NCI-H460 (cell line): ENCODE measurements around the gene KLF17. TPM values are rescaled to one million over a fixed set of nuclear protein-coding genes. Genes with fewer than 3 reads are reported as not detected.

Source experiments
- DNase-seq: peaks from one replicate; pipeline ENCODE4 v3.0.0-alpha.2; 2016; ENCODE audit warnings: low read depth; ENCODE audit errors: extremely low read depth
- polyA plus RNA-seq: library from polyadenylated mRNA; depleted of rRNA; stranded (reverse); fragments of >200 nt; gene quantifications from 2 replicates; pipeline ENCODE4 v1.2.3, GENCODE V29; 2014; cell fraction: nucleus; rRNA removed
- total RNA-seq: library from RNA; depleted of rRNA; stranded (reverse); fragments of >200 nt; shearing (Covaris generic); gene quantifications from 2 replicates; pipeline ENCODE4 v1.2.3, GENCODE V29; 2014; rRNA removed

Gene KLF17
- not detected in 2 replicates for total RNA-seq
- polyA plus RNA-seq, result not detected in 2 replicates

- DNase-seq, result no peak
These were observed at the start of gene KLF17 for GRCh38 chr1:44118682-44119081. Gene KLF17, plus strand, starts transcription at chr1:44118821. Its CDS starts 87 bp downstream, at chr1:44118908.

GRCh38 chr1:44071461-44071860 lies 47.2 kb upstream of the KLF17 start:
- no peak for DNase-seq

GRCh38 chr1:44072204-44072603 lies 46.4 kb upstream of the KLF17 start:
- no peak for DNase-seq

GRCh38 chr1:44072821-44073220 lies 45.8 kb upstream of the KLF17 start:
- no peak for DNase-seq

- DNase-seq, result no peak
These were observed 45.1 kb upstream of the KLF17 start for GRCh38 chr1:44073528-44073927.

GRCh38 chr1:44074415-44074814 lies 44.2 kb upstream of the KLF17 start:
- no peak for DNase-seq

- no peak for DNase-seq
These were observed 42.6 kb upstream of the KLF17 start for GRCh38 chr1:44076066-44076465.

- DNase-seq, result no peak
These were observed 41.2 kb upstream of the KLF17 start for GRCh38 chr1:44077421-44077820.

GRCh38 chr1:44078104-44078503 lies 40.5 kb upstream of the KLF17 start:
- DNase-seq, result no peak

GRCh38 chr1:44079566-44079965 lies 39.1 kb upstream of the KLF17 start:
- DNase-seq, result no peak

- no peak for DNase-seq
These were observed 33.5 kb upstream of the KLF17 start for GRCh38 chr1:44084998-44085675.

GRCh38 chr1:44086692-44087474 lies 31.7 kb upstream of the KLF17 start:
- no peak for DNase-seq

- DNase-seq, result no peak
These were observed 29.1 kb upstream of the KLF17 start for GRCh38 chr1:44089371-44090048.

GRCh38 chr1:44090429-44091252 lies 28.0 kb upstream of the KLF17 start:
- DNase-seq, result no peak

GRCh38 chr1:44094047-44094446 lies 24.6 kb upstream of the KLF17 start:
- no peak for DNase-seq

GRCh38 chr1:44100183-44100868 lies 18.3 kb upstream of the KLF17 start:
- DNase-seq, result no peak

- no peak for DNase-seq
These were observed 17.3 kb upstream of the KLF17 start for GRCh38 chr1:44101328-44101727.

- no peak for DNase-seq
These were observed 15.1 kb upstream of the KLF17 start for GRCh38 chr1:44103270-44104131.

- no peak for DNase-seq
These were observed 12.8 kb upstream of the KLF17 start for GRCh38 chr1:44105810-44106209.
